Stimulated activated CD4-positive, alpha-beta T cell treated with anti-CD3 and anti-CD28 coated beads, Interleukin-1b, Interleukin-23, amount 100 ng/mL, for 48 hours (primary cell): Measurements from ENCODE around the gene ZFX.

Experiments
- DNase-seq: peaks from one replicate; pipeline ENCODE4 v3.0.0-alpha.2; 2020

ZFX gene

DNA sequence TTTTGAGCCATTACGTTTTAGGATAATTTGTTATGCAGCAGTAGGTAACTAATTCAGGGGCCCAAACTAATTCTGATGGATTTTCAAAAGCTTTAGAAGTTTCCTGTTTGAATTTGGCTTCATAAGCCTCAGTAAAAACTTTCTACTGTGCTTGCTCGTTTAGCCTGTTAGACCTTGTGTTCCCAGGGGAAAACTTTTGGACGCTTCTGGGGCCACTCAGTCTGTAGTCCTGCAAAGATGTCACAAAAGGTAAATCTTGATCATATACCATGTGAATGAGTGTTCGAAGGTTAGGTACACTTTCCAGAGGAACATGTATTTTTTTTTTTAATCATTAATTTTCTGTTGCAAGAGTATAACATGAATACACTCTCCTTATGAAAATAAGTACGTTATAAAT lies 93.7 kb downstream of the ZFX start:
- no peak for DNase-seq

DNA sequence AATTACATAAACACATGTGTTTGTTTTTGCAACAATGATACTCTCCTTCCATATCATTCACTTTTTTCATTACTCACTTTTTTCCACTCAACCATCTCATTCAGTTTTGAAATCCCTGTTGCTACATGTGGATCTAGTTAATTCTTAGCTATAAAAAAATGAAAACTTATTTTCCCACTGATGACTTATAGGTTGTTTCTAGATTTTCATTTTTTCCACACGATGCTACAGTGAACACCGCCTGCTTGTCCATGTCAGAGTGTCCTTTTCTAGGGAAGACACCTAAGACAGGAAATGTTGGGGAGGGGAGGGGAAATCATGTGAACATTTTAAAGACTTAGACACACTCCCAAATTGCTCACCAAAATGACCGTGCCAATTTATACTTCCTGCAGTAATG lies 94.2 kb downstream of the ZFX start:
- no peak for DNase-seq

DNA sequence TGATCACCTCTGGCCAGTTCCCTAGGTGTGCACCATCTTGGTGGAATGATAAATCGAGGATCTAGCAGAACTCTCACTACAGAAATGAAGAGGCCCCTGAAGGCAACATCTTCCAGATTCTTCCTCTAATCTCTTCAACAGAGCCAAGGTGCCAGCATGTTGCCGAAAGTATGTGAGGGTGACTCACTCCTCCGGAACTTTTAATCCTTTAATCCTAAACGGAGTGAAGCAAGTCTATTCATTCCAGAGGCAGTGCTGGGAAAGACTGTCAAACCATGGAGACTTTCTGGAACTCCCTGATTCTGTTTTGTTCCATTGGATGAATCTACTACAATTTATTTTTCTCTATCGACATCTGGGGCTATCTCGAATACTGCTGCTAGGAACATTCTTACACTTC lies 95.7 kb downstream of the ZFX start:
- no peak for DNase-seq

DNA sequence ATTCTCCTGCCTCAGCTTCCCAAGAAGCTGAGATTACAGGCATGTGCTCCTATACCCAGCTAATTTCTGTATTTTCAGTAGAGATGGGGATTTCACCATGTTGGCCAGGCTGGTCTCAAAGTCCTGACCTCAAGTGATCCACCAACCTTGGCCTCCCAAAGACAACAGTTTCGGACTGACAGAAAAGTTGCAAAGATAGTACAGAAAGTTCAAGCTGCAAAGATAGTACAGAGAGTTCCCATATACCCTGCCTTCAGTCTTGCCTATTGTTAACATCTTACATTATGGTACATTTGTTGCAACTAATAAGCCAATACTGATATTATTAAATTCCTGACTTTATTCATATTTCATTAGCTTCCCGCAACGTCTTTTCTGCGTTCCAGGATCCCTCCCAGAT lies 98.5 kb downstream of the ZFX start:
- DNase-seq, result no peak

DNA sequence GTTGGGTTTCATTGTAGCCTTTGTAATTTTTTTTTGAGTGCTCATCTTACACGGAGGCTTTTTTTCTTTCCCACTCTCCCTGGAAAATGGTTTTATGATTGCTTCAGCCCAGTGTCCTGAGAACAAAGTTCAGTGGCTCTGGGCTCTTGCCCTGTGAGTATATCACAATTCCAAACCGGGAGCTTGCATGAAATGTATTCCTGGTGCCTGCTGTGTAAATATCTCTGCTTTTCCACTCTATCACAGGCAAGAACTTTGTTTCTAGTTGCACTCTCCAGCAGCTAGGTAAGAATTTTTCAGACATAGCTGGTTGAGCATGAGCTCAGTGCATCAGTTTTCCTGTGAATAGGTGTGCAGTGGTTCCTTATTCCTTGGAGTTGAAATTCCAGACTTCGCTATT lies 103.5 kb downstream of the ZFX start:
- no peak for DNase-seq

DNA sequence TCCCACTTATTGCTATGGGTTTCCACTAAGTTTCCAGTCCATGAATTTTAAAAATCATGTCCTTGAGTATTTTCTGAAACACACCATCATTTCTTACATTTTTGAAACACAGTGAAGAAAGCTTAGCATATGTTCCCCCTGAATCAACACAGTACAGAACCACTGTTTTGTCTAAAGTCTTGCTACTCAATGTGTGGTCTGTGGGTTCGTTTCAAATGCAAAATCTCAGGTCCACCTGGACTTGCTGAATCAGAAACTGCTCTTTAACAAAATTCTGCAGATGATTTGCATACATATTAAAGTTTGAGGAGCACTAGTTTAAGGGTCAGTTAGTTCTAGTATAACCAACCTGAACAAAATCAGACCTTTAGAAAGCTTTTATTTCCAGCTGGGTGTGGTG lies 103.9 kb downstream of the ZFX start:
- no peak for DNase-seq

DNA sequence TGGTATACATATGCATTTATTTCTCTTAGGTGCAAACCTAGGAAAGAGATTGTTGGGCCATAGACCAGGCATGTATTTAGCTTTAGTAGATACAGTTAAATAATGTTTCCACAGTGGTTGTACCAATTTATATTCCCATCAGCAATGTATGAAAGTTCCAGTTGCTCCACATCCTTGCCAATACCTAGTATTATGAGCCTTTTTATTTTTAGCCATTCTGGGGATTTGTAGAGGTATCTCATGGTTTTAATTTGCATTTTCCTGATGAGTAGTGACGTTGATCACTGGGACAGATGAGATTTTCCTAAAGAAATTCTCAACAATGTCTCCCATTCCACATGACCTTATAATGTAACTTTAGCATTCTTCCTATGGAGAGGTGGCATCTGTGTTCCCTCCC lies 107.5 kb downstream of the ZFX start:
- no peak for DNase-seq

DNA sequence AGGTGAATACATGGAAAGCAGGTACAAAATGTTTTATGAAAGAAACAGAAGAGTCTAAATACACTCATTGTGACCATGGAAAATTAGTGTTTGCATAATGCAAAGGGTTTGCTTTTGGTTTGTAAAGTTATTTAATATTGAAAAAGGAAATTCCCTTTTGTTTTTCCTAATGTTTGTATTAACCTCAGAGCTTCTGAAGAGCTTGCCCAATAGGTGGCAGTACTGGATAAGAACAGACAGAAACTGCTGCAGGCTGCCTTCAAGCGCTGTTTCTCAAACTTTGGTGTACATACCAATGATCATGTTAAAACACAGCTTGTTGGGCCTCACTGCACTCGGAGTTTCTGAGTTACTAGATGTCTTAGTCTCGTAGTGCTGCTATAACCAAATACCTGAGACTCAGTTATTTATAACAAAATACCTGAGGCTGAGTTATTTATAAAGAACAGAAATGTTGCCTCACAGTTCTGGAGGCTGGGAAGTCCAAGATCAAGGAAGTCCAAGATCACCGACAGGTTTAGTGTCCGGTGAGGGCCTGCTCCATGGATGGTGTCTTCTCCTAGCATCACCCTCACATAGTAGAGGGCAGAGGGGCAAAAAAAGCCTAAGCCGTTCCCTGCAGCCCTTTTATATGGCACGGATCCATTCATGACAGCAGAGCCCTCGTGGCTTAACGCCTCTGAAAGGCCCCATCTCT lies 110.2 kb downstream of the ZFX start:
- peak; percentile 13 for DNase-seq

DNA sequence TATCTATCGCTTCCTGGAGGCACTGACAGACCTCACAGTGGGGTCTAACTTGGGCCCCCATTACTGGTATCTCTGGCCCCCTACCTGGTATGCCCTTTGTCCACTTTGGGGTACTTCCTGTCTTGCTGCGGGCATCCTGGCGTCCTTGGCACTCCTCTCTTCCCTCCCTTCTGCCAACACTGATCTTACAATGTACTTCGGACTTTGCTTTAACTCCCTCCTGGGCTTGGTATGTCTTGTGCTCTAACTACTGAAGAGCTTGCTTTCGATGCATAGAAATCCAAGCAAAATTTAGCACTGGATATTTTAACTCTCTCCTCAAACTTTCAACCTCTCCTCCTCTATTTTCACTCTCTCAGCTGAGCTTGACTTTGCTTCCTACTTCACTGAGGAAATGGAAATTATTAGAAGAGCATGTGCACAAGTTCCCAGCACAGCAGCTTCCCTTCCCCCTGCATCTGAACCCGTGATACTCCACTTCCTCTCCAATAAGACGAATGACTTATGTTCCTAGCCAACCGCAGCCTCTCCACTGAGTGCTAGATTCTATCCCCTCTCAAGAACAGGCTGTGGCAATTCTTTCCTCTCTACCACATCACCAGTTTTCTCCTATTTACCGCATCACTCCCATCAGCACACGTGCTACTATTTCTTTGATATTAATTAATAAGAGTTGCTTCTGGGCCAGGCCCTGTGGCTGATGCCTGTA lies 111.5 kb downstream of the ZFX start:
- peak; percentile 36 for DNase-seq

DNA sequence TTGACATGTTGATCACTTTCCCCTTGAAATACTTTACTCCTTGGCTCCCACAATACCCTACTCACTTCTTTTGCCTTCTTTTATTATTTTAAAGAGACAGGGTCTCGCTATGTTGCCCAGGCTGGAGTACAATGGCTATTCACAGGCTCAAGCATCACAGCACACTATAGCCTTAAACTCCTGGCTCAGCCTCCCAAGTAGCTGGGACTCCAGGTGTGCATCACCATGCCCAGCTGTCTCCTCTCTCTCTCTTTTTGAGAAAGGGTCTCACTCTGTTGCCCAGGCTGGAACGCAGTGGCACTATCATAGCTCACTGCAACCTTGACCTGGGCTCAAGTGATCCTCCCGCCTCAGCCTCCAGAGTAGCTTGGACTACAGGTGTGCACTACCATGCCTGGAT lies 112.8 kb downstream of the ZFX start:
- DNase-seq, result no peak

DNA sequence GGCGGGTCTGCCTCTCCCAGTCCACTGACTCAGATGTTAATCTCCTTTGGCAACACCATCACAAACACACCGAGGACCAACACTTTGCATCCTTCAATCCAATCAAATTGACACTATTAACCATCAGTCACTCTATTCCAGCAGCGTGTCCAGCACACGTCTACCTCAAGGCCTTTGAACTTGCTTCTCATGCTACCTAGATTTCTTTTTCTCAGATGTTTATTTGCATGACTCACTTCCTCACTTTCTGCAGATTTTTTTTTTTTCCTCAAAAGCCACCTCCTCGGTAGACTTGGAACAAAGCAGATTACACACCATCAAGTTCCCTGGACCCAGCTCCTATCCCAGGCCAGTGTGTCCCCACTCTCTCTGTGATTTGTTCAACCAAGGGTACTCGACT lies 114.9 kb downstream of the ZFX start:
- no peak for DNase-seq
